K562 (cell line): Measurements from ENCODE around the gene FAM200B. TPM values are rescaled to one million over a fixed set of nuclear protein-coding genes. Genes with fewer than 3 reads are reported as not detected.

Experiments
- COPS2 ChIP-seq: fragments of 450-650 bp; conservative IDR thresholded peaks from 2 replicates; pipeline ENCODE4 v1.6.1; 2016; ENCODE audit warnings: mild to moderate bottlenecking, moderate library complexity
- MGA ChIP-seq: fragments of 450-650 bp; IDR thresholded peaks from 2 replicates; pipeline ENCODE4 v1.6.1; 2016; ENCODE audit warnings: mild to moderate bottlenecking, moderate library complexity
- NCOA6 ChIP-seq: fragments of 450-650 bp; IDR thresholded peaks from 2 replicates; pipeline ENCODE4 v1.6.1; 2017; ENCODE audit warnings: mild to moderate bottlenecking
- TRIM28 ChIP-seq: fragments of 450-650 bp; IDR thresholded peaks from 2 replicates; pipeline ENCODE4 v1.6.1; 2017
- ZNF165 ChIP-seq: fragments of 250-450 bp; sonication (Bioruptor Pico); IDR thresholded peaks from 2 replicates; pipeline ENCODE4 v1.4.0; 2020; ENCODE audit warnings: borderline replicate concordance
- ZNF445 ChIP-seq: fragments of 250-450 bp; sonication (Bioruptor Pico); IDR thresholded peaks from 2 replicates; pipeline ENCODE4 v1.4.0; 2020; ENCODE audit warnings: low read depth, mild to moderate bottlenecking, moderate library complexity
- polyA plus RNA-seq, 8 experiments: library from polyadenylated mRNA; depleted of rRNA in 4 of 8; stranded (reverse) in 5 of 8; unstranded in 3 of 8; fragments of >200 nt; fragmentation: Nextera tagmentation in 2 of 8; fragmentation: Illumina TruSeq in 1 of 8; extraction: Ambion mirVana in 2 of 8; extraction: Trizol in 1 of 8; gene quantifications; 2 replicates each; pipeline versions ENCODE4 v1.2.1 to v1.2.3, GENCODE V29; 2011 to 2014; ENCODE audit warnings: inconsistent platforms in 1 of 8, missing spikeins in 1 of 8
- total RNA-seq, 7 experiments: library from RNA; depleted of rRNA in 6 of 7; stranded (reverse); fragments of >200 nt in 6 of 7; fragmentation: Illumina TruSeq in 2 of 7; extraction: Trizol in 2 of 7; gene quantifications; 2 replicates each; pipeline versions ENCODE4 v1.2.1 to v1.2.3, GENCODE V29; 2011 to 2021; ENCODE audit warnings: low replicate concordance in 1 of 7

The FAM200B gene
- total and polyA plus RNA-seq, 9 of the 15 experiments (the other 6 are each of a cell fraction or from before 2014, with no cell fraction given), result 17.4 to 48.0 (median 25.5) TPM

DNA sequence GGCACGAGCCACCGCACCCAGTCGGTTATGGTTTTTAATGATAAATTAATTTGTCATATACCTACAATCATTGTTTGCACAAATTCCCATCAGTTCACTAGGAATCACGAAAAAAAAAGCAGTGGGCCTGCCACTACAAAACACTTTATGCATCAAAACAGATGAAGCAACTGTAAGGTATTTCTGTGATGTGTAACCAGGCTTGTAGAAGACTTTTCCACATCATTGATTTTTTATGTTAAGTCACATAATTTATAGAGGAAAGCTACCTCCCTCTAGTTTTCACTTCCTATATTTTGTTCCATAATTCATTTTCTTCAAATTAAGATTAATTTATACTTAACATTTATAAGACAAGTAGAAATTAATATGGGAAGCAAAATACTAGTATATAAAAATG, 6.7 kb upstream of the FAM200B start (continued):
- no peak for TF ChIP-seq MGA
- no peak for TF ChIP-seq TRIM28
- TF ChIP-seq ZNF445 (CRISPR knock-in tag), result no peak
- TF ChIP-seq NCOA6, result no peak
- TF ChIP-seq COPS2, result no peak
- TF ChIP-seq ZNF165, result no peak
